HG02610 (cell line): ENCODE data around the gene YAP1.

Source experiments
- ATAC-seq: cut with Tn5 transposase; IDR thresholded peaks from one replicate; pipeline ENCODE4 v1.9.1; 2021; ENCODE audit warnings: mild to moderate bottlenecking, moderate library complexity; ENCODE audit not compliant: unreplicated experiment

Gene YAP1

GRCh38 chr11:102116453-102117205, 6.4 kb downstream of the YAP1 start:
- no peak for ATAC-seq

GRCh38 chr11:102117472-102118113, 7.3 kb downstream of the YAP1 start:
- no peak for ATAC-seq

- ATAC-seq: no peak
These were observed 8.7 kb downstream of the YAP1 start for GRCh38 chr11:102118937-102119336.

GRCh38 chr11:102119997-102120396, 9.8 kb downstream of the YAP1 start:
- ATAC-seq: no peak

GRCh38 chr11:102120437-102120973, 10.3 kb downstream of the YAP1 start:
- ATAC-seq: no peak

GRCh38 chr11:102121329-102121728, 11.1 kb downstream of the YAP1 start:
- no peak for ATAC-seq

GRCh38 chr11:102134597-102134996, 24.4 kb downstream of the YAP1 start:
- ATAC-seq: no peak

- ATAC-seq: no peak
These were observed 25.0 kb downstream of the YAP1 start for GRCh38 chr11:102135256-102135655.

GRCh38 chr11:102138223-102138622, 28.0 kb downstream of the YAP1 start:
- no peak for ATAC-seq

GRCh38 chr11:102138670-102139069, 28.4 kb downstream of the YAP1 start:
- ATAC-seq: no peak

- no peak for ATAC-seq
These were observed 28.8 kb downstream of the YAP1 start for GRCh38 chr11:102139081-102139498.

- no peak for ATAC-seq
These were observed 32.1 kb downstream of the YAP1 start for GRCh38 chr11:102142333-102142732.

GRCh38 chr11:102143867-102144266, 33.6 kb downstream of the YAP1 start:
- ATAC-seq: no peak

GRCh38 chr11:102144357-102145355, 34.4 kb downstream of the YAP1 start:
- ATAC-seq: no peak

- ATAC-seq: no peak
These were observed 36.8 kb downstream of the YAP1 start for GRCh38 chr11:102147015-102147414.

- no peak for ATAC-seq
These were observed 37.4 kb downstream of the YAP1 start for GRCh38 chr11:102147632-102148031.

GRCh38 chr11:102148059-102148458, 37.8 kb downstream of the YAP1 start:
- ATAC-seq: no peak

GRCh38 chr11:102151784-102152525, 41.7 kb downstream of the YAP1 start:
- ATAC-seq: no peak

GRCh38 chr11:102153082-102153481, 42.8 kb downstream of the YAP1 start:
- no peak for ATAC-seq

- ATAC-seq: no peak
These were observed 44.6 kb downstream of the YAP1 start for GRCh38 chr11:102154806-102155205.
